Activated CD8-positive, alpha-beta memory T cell treated with anti-CD3 and anti-CD28 coated beads, Interleukin-2, amount 10 ng/mL, durations not matched to agents 7 days and 5 days (primary cell): Measurements from ENCODE around the gene STOML3. TPM values are rescaled to one million over a fixed set of nuclear protein-coding genes. Genes with fewer than 3 reads are reported as not detected.

Experiments used
- ATAC-seq: fragments of 150-1000 bp; cut with Tn5 transposase; one replicate; pipeline ENCODE4 v1.10.0; 2021; ENCODE audit warnings: moderate library complexity
- CTCF ChIA-PET: fragments of 350-600 bp; sonication (Branson Sonifier 250); formaldehyde crosslinking; loops from one replicate; lab custom pipeline; 2021; ENCODE audit warnings: antibody characterized with exemption; lab: Charles Lee
- DNase-seq: peaks from one replicate; pipeline ENCODE4 v3.0.0-alpha.2; 2020
- H3K27ac Mint-ChIP-seq: one replicate; pipeline ENCODE4 v1.8.0; 2021; ENCODE audit warnings: mild to moderate bottlenecking, mixed read lengths
- H3K27me3 Mint-ChIP-seq: one replicate; pipeline ENCODE4 v1.8.0; 2021; ENCODE audit warnings: mixed read lengths
- H3K36me3 Mint-ChIP-seq: one replicate; pipeline ENCODE4 v1.8.0; 2021; ENCODE audit warnings: mild to moderate bottlenecking, mixed read lengths
- H3K4me1 Mint-ChIP-seq: one replicate; pipeline ENCODE4 v1.8.0; 2021; ENCODE audit warnings: mixed read lengths
- H3K4me3 Mint-ChIP-seq: one replicate; pipeline ENCODE4 v1.8.0; 2021; ENCODE audit warnings: mild to moderate bottlenecking, moderate library complexity, mixed read lengths
- H3K9me3 Mint-ChIP-seq: one replicate; pipeline ENCODE4 v1.8.0; 2022; ENCODE audit warnings: low read depth, mixed read lengths
- total RNA-seq, 2 experiments: library from RNA; stranded (reverse); gene quantifications; one replicate each; pipeline ENCODE4 v1.2.3, GENCODE V29; 2021

STOML3 gene
- total RNA-seq, 2 experiments from 2014 or later, result not detected

DNA sequence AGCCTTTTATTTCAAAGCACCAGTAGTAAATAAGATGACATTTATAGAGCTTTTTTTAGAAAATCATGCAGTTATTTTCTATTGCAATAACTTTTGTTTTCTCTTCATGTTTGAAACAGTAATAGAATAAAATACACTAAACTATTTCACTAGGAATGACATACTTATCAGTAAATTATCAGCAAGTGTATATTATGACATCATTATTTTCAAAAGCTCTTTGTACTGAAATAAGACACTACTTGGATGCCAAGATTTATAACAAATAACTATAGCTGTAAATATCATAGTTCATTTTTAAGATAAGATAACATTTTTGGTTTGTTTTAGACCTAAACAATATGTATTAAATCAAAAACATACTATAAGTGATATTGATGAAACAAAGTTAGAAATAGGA lies 56.8 kb downstream of the STOML3 start:
- Mint-ChIP-seq H3K4me3 (no peak overlapping the region), H3K9me3 (no peaks in the 10 kb centered on the region), H3K36me3 (no peaks in the 10 kb centered on the region), H3K27me3 (peaks cover 7% of the 10 kb centered on the region), H3K4me1 (no peaks in the 10 kb centered on the region), H3K27ac (no peak overlapping the region)
- CTCF ChIA-PET, result no interaction called here
- ATAC-seq, result no peak
- no peak for DNase-seq

DNA sequence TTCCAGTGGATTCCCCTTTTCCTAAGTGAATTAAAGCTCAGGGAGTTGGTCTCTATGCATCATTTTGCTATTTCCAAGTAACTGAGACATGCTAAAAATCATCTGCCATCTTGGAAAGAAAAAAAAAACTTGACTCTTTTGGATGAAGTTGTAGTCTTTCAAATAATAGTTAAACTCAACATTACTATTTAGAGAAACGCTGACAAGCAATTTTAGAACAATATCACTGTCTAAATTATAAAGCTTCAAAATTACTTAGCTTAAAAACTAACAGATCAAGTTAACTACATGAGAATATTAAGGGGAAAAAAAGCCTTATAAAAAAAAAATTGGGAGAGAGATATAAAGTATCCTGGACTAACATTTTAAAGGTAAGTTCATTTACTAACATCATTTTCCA lies 68.5 kb downstream of the STOML3 start:
- ATAC-seq, result no peak
- CTCF ChIA-PET, result no interaction called here
- Mint-ChIP-seq H3K27me3 (peaks cover 36% of the 10 kb centered on the region), H3K4me1 (no peaks in the 10 kb centered on the region), H3K27ac (no peak overlapping the region), H3K9me3 (no peaks in the 10 kb centered on the region), H3K4me3 (no peak overlapping the region), H3K36me3 (no peaks in the 10 kb centered on the region)
- no peak for DNase-seq

DNA sequence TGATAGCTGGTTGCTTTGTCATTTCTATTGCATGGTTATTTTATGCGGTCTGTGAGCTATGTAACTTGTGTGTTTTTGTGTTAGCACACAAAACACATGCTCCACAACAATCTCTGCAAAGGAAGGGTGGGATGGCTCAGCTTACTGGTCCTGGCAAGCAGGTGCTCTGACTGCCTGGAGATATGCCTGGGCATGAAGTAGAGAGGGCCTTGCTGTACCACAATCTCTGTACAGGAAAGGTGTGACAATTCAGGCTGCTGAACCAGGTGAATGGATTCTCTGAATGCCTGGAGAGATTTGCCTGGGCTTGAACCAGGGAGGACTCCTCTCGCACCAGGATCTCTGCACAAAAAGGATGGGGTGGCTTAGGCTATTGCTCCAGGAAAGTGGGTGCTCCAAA lies 69.5 kb downstream of the STOML3 start:
- no peak for ATAC-seq
- no peaks in the 10 kb centered on the region for H3K36me3 Mint-ChIP-seq
- no peaks in the 10 kb centered on the region for H3K4me1 Mint-ChIP-seq
- peaks cover 32% of the 10 kb centered on the region for H3K27me3 Mint-ChIP-seq
- no peak overlapping the region for H3K27ac Mint-ChIP-seq
- no peak for DNase-seq
- H3K4me3 Mint-ChIP-seq, result no peak overlapping the region
- CTCF ChIA-PET, result no interaction called here
- H3K9me3 Mint-ChIP-seq, result no peaks in the 10 kb centered on the region

Other genes starting within 250 kb of the STOML3 start
- gene PROSER1, start 47.3 kb upstream of the STOML3 start, total RNA-seq, result 10 to 100 TPM; 65.0 to 89.2 TPM
- gene NHLRC3, start 47.6 kb upstream of the STOML3 start, total RNA-seq, result 10 to 100 TPM; 29.2 to 30.6 TPM